SKM-1 treated with dmso at 0.1 percent for 144 hours (cell line): ENCODE results near the gene CT45A10.
"Not testable (repeated sequence)": the region's sequence is repeated elsewhere in the genome, so short reads cannot be mapped to it uniquely, and the experiment has no call there.

Experiments used
- DNase-seq: peaks from one replicate; lab custom pipeline; 2025; ENCODE audit not compliant: unreplicated experiment; lab: John Stamatoyannopoulos, UW

Gene CT45A10, protein sequence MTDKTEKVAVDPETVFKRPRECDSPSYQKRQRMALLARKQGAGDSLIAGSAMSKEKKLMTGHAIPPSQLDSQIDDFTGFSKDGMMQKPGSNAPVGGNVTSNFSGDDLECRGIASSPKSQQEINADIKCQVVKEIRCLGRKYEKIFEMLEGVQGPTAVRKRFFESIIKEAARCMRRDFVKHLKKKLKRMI

DNA sequence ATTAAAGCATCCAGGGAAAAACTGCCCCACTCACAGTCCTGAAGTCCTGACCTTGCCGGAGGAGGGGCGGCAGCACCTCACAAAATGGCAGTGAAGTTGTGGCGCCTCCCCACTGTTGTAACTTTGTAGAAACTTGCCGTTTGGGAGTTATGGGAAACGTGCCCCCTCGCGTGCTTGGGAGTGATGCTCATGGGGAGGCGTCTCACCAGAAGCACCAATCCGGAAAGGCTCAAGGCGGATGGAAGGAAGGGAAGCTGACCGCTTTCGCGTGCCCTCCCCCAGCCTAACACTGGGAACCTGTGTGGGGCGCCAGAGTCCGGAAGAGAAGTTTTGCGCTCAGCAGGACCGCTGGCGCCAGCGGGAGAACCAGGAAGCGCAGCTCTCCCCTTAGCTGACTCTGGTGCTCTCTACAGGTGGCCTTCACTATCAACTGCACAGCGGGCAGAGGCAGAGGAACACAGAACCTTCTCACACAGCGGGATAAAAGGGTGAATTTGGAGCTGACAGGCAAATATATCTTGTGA, at the start of gene CT45A10, which contains the start of gene SAGE1:
TSS of gene CT45A10 (minus strand) at position 151 of the 524 bp plus-strand sequence. CDS start 8,100 bp downstream, outside the sequence.
TSS of gene SAGE1 (plus strand) at position 423 of the 524 bp plus-strand sequence. CDS start 2,527 bp downstream, outside the sequence.
- no peak for DNase-seq

DNA sequence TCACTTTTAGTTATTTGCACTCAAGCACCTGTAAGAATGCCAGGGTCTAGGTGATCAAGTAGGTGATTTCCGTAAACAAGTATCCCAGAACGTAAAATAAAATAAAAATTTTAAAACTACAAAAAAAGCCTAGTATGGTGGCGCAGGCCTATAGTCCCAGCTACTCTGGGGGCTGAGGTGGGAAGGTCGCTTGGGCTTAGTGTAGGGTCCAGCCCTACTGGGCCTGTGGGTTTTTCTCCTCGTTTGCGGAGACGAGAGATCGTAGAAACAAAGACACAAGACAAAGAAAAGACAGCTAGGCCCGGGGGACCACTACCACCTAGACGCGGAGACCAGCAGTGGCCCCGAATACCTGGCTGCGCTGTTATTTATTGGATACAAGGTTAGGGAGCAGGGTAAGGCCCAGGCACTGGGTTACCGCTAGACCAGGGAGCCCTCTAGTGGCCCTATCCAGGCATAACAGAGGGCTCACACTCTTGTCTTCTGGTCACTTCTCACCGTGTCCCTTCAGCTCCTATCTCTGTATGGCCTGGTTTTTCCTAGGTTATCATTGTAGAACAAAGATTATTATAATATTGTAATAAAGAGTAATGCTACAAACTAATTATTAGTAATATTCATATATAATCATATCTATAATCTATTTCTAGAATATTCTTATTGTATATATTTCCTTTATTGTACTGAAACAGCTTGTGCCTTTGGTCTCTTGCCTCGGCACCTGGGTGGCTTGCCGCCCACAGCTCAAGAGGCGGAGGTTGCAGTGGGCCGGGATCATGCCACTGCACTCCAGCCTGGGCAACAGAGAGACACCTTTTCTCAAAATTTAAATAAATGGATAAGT, 38.6 kb upstream of the CT45A10 start:
- DNase-seq: no peak

DNA sequence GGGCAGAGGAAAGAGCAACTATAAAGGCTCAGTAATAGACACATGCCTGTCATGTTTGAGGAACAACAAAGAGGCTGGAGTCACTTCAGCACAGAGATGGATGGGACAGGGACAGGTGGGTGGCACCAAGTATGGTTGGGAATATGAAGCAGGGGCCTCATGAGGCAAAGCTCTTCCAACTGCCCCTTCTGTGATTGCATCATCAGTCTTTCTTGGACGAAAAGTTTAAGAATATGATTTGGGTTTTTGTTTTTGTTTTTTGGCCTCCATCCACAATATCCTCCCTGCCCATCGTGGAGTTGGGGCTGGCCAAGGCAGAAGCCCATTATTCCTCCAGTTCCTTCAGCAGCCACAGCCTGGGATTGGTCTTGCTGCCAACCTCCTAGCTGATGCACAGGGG, 34.7 kb upstream of the CT45A10 start:
- DNase-seq: no peak

DNA sequence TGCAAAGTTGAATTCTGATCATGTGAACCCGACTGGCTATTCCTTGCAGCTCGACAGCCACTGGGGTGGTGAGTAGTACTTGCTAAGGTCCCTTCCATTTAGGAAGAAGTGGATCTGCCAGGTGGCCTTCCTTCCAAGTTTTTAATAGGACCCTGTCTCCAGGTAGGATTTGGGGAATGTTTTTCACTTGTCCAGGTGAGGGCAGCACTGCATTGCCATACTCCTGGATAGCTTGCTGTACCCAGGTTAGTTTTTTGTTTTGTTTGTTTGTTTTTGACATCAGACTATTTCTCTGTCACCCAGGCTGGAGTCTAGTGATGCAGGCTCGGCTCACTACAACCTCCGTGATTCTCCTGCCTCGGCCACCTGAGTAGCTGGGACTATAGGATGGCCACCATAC, 30.1 kb upstream of the CT45A10 start:
- DNase-seq: no peak

DNA sequence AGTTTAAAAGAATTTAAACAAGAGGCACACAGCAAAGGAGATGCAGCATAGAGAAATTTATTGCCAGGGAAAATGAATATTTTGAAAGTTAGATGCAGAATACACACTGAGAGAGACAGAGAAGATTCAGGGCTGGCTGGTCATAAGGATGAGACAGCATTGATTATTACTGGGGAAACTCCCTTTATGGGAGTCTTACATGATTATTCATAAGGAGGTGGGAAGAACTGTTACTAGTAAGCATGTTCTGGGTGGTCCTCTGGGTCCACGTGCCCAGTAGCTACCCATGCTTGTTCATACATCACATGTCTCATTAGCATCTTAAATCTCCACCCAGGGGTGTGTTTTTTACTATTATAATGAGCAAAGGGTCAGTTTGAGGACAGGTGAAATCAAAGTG, 27.3 kb upstream of the CT45A10 start:
- not testable (repeated sequence) for DNase-seq

DNA sequence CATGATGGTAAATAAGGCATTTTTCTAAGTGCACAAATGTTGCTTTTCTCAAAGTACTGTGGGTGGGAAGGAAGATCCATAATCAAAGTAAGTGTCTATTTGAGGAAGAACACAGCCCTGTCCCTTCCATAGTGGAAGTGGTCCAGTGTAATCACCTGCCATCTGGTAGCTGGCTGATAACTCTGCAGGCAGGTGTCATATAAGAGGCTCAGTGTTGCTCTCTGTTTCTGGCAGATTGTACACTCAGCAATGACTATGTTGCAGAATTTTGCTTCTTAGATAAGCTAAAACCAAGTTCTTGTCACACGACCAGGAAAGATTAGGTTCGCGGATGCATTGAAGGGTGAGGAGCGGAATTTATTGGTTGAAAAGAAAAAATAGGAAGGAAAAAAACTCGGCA, 21.2 kb upstream of the CT45A10 start:
- DNase-seq: no peak

DNA sequence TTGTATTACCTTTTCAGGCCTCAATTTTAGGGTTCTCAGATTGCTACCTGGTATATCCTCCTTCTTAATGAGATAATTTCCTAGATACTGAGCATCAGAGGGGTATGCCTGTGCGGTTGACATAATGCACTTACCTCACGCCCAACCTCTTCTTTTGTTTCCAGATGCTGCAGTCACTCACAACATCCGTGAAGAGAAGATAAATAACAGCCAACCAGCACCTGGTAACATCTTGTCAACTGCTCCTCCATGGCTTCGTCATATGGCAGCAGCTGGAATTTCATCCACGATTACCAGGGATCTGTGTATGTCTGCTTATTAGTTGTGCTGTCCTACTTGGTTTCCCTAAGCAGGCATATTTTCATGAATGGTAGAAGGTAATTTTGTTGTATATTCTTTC, 17.0 kb upstream of the CT45A10 start:
- no peak for DNase-seq

DNA sequence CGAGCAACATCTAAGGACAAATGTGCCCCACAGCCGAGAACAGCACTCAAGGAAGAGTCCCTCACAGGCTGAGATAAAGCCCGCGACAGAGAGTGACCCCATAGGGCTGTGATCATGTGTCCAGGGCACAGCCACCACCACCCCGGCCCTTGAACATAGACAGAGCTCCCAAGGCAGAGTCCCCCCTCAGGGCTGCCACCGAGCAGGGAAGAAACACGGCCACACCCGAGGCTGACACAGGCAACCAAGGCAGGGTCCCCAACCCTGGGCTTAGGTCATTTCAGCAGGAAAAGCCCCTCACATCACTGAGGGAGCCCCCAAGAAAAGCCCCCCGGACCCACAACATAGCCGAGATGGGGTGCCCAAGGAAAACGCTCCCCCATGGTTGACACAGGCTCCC, 463 bp downstream of the CT45A10 start:
- no peak for DNase-seq

DNA sequence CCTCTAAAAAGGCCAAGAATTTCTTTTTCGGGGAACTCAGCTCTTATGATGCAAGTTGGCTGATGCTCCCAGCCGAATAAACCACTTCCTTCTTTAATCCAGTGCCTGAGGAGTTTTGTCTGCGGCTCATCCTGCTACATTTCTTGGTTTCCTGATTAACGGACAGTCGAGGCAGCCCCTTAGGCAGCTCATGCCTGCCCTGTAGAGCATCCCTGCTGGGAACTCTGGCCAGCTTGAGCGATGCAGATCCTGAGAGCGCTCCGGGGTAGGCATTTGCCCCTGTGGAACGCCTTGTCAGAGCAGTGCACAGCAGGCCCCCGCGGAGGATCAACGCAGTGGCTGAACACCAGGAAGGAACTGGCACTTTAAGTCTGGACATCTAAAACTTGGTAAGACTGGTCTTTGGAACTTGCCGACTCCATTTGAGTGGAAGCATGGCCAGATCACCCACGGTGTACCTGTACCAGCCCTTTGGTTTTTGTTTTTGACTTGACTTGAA, 3.1 kb downstream of the CT45A10 start:
- DNase-seq: no peak

DNA sequence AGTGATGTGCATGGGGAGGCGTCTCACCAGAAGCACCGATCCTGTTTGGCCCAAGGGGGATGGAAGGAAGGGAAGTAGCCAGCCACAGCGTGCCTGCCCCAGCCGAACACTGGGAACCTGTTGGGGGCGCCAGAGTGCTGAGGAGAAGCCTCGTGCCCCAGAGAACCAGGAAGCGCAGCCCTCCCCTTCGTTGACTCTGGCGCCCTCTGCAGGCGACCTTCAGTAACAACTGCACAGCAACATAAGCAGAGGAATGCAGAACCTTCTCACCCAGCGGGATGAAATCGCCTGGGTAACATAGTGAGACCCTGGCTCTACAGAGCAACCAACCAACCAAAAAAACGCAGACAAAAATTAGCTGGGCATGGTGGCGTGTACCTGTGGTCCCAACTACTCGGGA, 4.3 kb downstream of the CT45A10 start:
- DNase-seq: not testable (repeated sequence)

DNA sequence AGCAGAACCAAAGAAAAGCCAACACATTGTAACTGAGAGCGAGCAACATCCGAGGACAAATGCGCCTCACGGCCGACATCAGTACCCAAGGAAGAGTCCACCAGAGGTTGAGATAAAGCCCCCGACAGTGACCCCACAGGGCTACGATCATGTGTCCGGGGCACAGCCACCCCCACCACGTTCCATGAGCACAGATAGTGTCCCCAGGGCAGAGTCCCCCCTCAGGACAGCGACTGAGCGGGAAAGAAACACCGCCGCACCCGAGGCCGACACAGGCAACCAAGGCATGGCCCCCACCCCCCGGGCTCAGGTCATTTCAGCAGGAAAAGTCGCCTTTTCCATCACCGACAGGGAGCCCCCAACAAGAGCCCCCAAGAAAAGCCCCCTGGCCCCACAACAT, 5.0 kb downstream of the CT45A10 start:
- not testable (repeated sequence) for DNase-seq

DNA sequence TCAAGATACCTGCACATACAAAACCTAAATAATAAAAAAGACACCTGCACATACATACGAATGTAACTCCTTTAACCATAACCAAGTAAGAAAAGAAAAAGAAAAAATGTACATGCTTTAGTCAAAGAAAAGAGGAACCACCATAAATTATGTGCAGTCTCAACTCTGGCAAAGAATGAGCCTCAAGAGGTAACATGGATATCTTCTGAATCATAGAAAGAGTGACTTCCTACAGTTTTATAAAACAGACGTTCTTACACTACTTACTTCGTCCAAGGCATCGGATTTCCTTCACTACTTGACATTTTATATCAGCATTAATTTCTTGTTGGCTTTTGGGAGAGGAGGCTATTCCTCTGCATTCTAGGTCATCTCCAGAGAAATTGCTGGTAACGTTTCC, 10.5 kb downstream of the CT45A10 start:
- DNase-seq: not testable (repeated sequence)

DNA sequence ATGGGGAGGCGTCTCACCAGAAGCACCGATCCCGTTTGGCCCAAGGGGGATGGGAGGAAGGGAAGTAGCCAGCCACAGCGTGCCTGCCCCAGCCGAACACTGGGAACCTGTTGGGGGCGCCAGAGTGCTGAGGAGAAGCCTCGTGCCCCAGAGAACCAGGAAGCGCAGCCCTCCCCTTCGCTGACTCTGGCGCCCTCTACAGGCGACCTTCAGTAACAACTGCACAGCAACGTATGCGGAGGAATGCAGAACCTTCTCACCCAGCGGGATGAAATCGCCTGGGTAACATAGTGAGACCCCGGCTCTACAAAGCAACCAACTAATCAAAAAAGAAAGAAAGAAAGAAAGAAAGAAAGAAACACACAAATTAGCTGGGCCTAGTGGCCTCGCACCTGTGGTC, 21.5 kb downstream of the CT45A10 start, which contains the start of gene CT45A9:
TSS of gene CT45A9 (minus strand) at position 101 of the 400 bp plus-strand sequence. CDS start 3,751 bp downstream, outside the sequence.
- not testable (repeated sequence) for DNase-seq

DNA sequence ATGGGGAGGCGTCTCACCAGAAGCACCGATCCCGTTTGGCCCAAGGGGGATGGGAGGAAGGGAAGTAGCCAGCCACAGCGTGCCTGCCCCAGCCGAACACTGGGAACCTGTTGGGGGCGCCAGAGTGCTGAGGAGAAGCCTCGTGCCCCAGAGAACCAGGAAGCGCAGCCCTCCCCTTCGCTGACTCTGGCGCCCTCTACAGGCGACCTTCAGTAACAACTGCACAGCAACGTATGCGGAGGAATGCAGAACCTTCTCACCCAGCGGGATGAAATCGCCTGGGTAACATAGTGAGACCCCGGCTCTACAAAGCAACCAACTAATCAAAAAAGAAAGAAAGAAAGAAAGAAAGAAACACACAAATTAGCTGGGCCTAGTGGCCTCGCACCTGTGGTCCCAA, 38.8 kb downstream of the CT45A10 start, which contains the start of gene CT45A8:
TSS of gene CT45A8 (minus strand) at position 101 of the 400 bp plus-strand sequence. CDS start 3,755 bp downstream, outside the sequence.
- DNase-seq: not testable (repeated sequence)

DNA sequence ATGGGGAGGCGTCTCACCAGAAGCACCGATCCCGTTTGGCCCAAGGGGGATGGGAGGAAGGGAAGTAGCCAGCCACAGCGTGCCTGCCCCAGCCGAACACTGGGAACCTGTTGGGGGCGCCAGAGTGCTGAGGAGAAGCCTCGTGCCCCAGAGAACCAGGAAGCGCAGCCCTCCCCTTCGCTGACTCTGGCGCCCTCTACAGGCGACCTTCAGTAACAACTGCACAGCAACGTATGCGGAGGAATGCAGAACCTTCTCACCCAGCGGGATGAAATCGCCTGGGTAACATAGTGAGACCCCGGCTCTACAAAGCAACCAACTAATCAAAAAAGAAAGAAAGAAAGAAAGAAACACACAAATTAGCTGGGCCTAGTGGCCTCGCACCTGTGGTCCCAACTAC, 56.1 kb downstream of the CT45A10 start, which contains the start of gene CT45A7:
TSS of gene CT45A7 (minus strand) at position 101 of the 400 bp plus-strand sequence. CDS start 3,747 bp downstream, outside the sequence.
- not testable (repeated sequence) for DNase-seq
